Erythroblast (primary cell): ENCODE measurements around the gene TBC1D13.

Experiments
- GATA1 ChIP-seq: IDR thresholded peaks from 2 replicates; pipeline ENCODE4 v1.6.1; 2011; ENCODE audit warnings: low read depth, mild to moderate bottlenecking, control low read depth, low read length, moderate library complexity
- POLR2A ChIP-seq: IDR thresholded peaks from 2 replicates; pipeline ENCODE4 v1.6.1; 2011; ENCODE audit warnings: mild to moderate bottlenecking, low read length

DNA sequence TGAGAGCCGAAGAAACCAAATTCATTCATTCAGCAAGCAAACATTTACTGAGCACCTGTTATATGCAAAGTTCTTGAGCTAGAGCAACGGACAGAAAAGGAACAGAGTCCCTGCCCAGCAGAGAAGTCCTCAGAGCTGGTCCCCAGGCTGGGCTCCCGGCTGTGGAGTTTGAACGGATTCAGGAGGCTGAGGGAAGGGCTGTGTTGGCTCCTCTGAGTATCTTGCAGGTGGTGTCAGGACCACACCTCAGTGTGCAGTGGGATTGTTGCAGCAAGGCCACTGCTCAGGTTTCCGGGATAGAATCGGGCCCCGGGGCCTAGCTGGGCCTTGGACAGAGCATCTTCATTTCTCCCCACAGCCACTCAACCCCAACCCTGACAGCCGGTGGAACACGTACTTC is 5.1 kb downstream of the TBC1D13 start:
- TF ChIP-seq POLR2A = no peak
- TF ChIP-seq GATA1 = no peak
